ENCODE results near the gene SIAH3. TPM values are rescaled to one million over a fixed set of nuclear protein-coding genes. Genes with fewer than 3 reads are reported as not detected.

SIAH3 gene
- total RNA-seq, 1 donor from 2014 or later, result 0.10 TPM

GRCh38 chr13:45861322-45861721, 9.8 kb upstream of the SIAH3 start:
- DNase-seq, result no peak

DNA sequence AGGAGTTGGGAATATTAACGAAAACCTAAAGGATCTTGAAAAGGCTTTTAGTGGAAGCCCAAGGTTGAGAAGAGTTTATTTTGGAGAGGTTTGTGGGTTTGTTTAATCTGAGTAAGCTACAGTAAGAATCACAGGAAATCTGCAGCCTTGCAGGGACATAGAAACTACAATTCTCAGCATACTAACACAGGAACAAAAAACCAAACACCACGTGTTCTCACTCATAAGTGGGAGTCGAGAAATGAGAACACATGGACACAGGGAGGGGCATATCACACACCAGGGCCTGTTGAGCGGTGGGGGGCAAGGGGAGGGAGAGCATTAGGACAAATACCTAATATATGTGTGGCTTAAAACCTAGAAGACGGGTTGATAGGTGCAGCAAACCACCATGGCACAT, 8.7 kb upstream of the SIAH3 start:
- no peak for DNase-seq

DNA sequence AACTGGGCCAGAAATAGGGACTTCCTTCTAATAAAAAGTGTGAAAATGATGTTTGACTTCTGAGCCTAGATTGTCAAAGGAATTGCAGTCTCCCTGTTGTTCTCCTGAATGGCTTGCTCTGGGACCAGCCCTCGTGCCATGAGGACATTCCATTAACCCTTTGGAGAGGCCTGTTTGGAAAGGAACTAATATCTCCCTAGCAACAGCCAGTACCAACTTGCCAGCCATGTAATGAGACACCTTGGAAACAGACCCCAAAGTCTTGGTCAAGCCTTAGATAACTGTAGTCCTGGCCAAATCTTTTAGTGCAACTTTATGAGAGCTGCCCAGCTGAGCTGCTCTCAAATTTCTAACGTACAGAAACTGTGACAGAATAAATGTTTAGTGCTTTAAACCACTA, 8.2 kb upstream of the SIAH3 start:
- peak; percentile 90 for DNase-seq

GRCh38 chr13:45852494-45852893, 941 bp upstream of the SIAH3 start:
- DNase-seq, result no peak

DNA sequence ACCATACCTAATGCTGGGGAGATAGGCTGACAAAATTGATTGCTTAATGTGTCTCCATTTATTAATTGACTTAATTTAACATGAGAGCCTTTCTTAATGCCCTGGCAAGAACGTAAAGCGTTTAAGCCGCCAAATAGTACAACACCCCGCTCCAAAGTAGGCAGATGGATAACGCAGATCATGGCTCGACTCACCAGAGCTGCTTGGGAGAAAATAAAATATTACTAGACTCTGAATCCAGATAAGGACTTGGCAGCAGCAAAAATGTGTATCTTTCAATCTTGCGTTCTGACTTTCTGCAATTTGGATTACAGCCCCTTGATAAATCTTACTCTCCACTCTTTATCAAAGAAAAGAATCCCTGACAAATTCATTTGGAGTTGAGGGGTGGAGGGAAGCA, 403 bp upstream of the SIAH3 start:
- no peak for DNase-seq

DNA sequence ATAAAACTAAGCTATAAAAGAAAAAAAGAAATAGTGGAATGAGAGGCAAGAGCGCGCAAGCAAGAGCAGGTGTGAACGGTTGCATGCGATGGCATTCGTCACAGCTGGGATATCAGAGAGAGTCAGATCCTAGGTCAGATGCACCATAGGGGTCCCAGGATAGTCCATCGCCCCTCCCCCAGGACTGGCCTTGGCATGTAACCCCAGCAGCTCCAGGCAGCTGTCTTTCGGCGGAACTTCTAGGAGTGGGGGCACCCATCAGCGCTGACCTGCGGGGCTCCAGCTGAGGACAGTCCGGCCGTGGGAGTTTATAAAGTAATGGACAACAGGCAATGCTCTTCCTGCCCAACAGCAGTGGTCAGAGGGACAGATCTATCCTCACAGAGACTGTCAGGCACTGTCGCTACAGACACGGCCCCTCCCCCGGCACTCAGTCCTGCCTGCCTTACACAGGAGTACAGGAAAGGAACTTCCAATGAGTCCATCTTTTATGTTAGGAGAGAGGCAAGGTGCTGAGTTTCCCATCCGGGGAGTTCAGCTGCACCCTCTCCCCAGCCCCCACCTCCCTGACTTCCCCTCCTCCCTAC, 1.4 kb downstream of the SIAH3 start:
- DNase-seq, result no peak

DNA sequence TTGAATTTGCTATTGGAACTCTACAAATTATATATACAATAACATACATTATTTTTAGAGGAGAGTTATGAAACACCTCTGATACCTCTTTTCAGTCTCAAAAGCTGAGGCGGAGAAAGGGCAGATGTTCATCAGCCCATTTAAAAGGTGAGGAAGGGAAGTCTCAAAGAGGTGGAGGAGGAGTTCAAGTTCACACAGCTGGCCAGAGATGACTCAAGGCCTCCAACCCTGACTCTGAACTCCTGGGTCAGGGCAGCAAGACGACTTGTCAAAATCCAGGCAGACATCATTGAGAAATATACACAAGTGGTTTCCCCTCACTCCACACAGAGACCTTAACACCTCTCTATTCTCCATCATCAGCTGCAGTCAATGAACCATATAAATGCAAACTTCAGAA, 2.1 kb downstream of the SIAH3 start:
- DNase-seq, result no peak

GRCh38 chr13:45847554-45848224, 3.9 kb downstream of the SIAH3 start:
- DNase-seq, result peak; percentile 33

DNA sequence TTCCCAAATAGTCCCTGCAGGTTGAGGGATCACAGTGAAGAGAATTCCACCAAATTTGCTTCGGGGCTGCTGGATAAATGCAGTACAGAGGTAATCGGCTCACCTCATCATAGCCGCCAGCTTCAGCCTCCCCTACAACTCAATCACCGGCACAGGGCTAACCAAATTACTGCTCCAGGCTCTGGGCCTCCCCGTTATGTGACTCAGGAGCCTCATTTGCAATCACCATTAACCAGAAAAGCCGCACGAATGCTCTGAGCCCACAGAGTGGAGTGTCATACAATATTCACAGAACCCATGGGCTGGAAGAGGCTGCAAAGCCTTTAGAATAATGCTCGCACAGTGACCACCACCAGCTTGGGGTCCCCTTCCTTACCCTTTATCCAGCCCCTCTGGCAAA, 4.9 kb downstream of the SIAH3 start:
- DNase-seq, result no peak

- peak; percentile 74 for DNase-seq
Observed at GRCh38 chr13:45838171-45838745, 13.3 kb downstream of the SIAH3 start.

GRCh38 chr13:45837111-45837510, 14.4 kb downstream of the SIAH3 start:
- no peak for DNase-seq

DNA sequence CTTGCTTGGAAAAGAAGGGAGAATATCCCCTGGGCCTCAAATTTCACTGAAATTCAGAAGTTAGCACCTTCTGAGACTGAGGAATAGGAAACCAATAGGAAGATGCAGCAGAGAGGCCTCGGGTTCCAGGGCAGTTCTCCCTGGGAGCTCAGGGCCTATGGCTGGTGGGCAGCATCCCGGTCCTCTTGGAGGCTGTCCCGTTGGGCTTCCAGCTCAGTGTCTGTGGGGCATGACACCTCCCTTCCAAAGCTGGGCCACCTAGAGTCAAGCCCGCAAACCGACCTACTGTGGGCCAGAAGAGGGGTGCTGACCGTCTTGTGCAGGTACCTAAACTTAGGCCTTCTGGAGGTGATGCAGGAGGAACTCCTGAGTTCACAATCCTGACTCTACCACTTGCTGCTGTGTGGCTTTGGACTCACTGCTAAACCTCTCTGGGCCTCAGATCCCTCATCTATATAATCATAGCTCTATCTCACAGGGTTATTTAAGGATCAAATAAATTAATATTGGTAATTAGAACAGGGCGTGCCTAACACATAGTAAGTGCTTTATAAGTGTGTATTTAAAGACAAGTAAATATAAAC, 17.1 kb downstream of the SIAH3 start:
- DNase-seq, result no peak

DNA sequence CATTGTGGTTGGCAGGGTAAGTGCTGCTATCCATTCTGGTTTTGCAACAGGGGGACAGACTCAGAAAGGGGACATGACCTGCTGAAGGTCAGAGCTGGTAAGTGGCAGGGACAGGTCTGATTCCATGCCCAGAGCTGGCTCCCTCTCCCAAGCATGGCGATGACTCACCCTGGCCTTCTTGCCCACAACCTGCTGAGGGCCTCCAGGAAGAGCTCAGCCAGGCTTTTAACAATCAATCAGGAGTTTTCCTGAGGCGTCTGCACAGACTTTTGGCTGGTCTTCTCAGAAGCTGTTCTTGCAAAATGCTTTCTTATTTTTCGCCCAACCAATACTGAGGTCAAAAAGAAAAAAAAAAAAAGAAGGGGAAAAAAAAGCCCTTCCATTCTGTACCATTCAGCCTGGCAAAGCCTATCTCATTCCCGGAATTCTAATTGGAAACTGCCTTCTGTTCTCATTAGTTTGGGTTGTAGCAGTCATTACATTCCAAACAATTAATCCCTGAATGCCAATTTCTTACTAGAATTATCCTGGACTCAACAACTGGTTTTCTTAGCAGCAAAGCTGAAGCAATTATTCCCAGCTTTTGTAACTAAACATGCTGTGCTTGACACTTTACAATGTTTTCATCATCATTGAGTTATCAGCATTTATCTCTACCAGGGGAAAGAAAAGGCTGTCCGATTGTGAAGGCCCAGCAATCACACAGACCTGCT, 17.7 kb downstream of the SIAH3 start:
- peak; percentile 32 for DNase-seq

DNA sequence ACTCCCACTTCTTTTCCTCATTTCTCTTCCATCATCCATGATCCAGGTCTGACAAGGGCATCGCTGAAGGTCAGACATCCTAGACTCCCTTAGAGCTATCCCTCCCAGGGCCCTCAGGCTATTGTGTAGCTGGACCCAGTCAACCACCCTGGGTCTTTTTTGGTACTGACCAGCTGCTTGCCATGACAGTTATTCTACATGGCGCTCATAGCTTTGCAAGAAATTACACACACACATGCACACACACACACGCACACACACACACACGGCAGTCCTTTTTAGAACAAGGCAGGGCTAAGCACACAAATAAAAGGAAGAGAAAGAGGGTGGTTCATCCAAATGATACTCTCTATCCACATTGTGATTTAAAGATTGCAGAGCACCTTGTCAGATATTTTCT, 18.3 kb downstream of the SIAH3 start:
- no peak for DNase-seq

GRCh38 chr13:45831851-45832250, 19.7 kb downstream of the SIAH3 start:
- DNase-seq, result no peak

DNA sequence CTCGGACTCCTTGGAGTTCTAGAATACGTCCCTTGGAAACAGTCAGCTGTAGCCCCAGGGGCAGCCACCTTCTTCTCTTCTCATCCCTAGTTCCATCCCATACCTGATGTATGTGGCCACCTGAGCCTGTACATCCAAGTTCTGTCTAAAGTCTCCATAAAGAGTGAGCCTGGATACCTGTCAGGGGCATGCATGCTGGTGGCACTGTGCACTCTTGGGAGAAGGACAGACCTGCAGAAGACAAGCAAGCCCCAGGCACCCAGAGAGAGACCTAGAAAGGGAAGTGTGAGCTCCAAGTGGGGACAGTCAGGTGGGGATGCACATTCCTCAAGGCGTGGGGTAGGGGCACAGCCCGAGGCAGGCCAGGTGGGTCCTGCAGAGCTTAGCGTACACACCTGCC, 21.4 kb downstream of the SIAH3 start:
- no peak for DNase-seq

DNA sequence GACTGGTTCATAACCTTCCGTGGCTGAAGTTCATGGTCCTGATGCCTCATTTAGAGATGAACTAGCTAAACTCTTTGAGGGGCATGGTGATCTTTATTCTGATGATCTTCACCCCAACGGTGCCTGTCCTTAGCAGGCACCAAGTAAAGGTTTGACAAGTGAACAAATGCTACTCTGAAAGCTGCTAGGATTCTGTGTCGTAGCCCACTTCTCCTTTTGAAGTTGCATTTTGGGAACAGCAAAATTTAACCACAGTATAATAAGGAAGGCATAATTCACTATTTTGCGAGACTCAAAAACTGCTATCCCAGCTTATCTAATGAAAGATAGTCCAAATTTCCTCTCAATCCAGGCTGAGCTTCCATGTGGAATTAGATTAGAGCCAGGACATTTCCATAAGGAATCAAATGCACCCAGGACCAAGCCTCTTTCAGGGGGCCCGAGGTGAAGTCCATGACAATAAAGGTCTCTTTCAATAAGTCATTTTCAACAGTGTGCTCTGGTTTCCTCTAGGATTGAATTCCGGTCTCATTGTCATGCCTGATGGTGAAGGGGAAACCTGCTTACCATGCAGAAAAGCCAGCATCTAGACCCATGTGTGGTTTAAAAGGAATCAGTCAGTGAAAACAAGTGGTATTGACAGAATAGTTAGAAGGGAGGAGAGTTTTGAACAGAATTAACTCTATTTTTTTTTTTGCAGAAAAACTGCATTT, 23.1 kb downstream of the SIAH3 start:
- no peak for DNase-seq

- DNase-seq, result no peak
Observed at GRCh38 chr13:45827318-45827717, 24.2 kb downstream of the SIAH3 start.

DNA sequence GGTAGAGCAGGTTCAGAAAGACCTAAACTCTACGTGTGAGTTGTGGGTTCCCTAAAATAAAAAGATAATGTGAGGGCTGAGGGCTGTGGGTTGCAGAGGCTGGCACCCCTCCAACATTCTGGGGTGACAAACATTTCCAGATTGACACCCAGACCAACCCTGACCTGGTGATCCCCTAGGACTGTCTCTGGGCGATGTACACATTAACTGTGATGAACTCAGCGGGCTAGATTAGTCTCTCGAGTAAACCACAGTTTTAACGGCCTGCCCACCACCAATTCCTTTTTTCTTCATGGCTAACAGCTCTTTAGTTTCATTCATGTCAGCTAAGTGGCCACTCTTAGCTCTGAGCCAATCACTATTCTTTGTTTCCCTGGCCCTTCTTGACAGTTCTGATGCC, 24.8 kb downstream of the SIAH3 start:
- DNase-seq, result no peak

DNA sequence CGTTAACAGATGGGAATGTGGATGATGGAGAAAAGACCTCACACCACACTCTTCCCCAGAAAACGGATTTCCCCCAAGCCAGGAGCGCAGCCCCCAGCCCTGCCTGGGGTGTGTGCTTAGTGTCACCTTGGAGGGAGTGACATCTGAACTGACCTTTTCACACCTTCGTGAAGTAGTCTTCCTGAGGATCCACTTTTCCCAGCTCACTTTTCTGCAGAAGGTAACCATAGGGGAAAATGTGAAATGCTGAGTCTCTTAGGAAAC, 26.2 kb downstream of the SIAH3 start:
- no peak for DNase-seq

DNA sequence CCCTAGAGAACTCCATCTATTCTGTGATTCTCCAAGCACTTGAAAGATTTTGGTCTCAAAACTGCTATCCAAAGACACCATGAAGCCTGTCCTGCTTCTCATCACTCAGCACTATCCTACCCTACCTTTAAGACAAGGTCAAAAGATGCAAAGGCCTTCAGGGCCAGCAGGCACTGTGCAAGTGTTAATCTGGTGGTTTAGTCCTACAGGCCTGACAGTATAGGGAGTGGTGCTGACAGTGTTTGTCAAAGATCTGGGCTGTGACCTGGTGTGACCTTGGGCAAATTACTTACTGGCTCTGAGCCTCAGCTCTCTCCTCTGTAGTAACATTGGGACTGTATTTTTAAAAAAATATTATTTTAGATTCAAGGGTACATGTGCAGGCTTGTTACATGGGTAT, 28.0 kb downstream of the SIAH3 start:
- DNase-seq, result no peak

DNA sequence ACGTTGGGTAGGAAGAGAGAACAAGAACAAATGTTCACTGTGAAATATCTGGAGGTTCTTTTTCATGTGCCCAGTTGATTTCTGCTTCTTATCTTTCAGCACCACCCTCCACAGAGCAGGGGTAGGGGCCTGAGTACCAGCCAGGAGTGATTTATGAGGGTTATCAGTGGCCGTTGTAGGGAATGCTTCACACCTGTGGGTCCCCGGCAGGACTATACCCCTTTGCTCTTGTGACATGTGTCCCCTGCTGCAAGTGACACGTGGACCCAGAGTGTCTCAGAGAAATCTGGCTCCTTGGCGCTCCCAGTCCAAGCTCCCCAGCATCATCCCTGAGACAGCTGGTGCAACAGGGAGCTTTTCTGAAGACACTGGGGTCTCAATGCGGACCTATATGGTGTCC, 29.7 kb downstream of the SIAH3 start:
- DNase-seq, result no peak
